Spinal cord (tissue), 10 donors: ENCODE measurements around the gene KCNA10. TPM values are rescaled to one million over a fixed set of nuclear protein-coding genes. Genes with fewer than 3 reads are reported as not detected.

Source experiments
- DNase-seq, 6 donors: peaks; one replicate each; pipeline versions ENCODE4 v3.0.0 to v3.0.0-alpha.2; 2013 to 2015; ENCODE audit warnings: low spot score in 6 of 6, low read depth in 4 of 6
- H3K27ac ChIP-seq: one replicate; pipeline ENCODE4 v1.5.1; 2013; ENCODE audit warnings: low read depth, low read length, control low read depth
- H3K27me3 ChIP-seq: one replicate; pipeline ENCODE4 v1.6.1; 2013; ENCODE audit warnings: low read length; ENCODE audit not compliant: control insufficient read depth, insufficient read depth
- H3K36me3 ChIP-seq: one replicate; pipeline ENCODE4 v1.6.1; 2013; ENCODE audit warnings: low read length; ENCODE audit not compliant: control insufficient read depth, insufficient read depth
- H3K4me1 ChIP-seq: one replicate; pipeline ENCODE4 v1.6.1; 2013; ENCODE audit warnings: low read length; ENCODE audit not compliant: control insufficient read depth, insufficient read depth
- H3K4me3 ChIP-seq: one replicate; pipeline ENCODE4 v1.5.1; 2013; ENCODE audit warnings: low read depth, low read length, control low read depth
- H3K9me3 ChIP-seq: one replicate; pipeline ENCODE4 v1.6.1; 2013; ENCODE audit warnings: low read length; ENCODE audit not compliant: control insufficient read depth, insufficient read depth
- WGBS: methylation state at CpG from one replicate; pipeline ENCODE4 v1.1.5; 2013; ENCODE audit warnings: missing lambda C conversion rate; ENCODE audit not compliant: insufficient coverage; 5-methylcytosine and 5-hydroxymethylcytosine counted together
- polyA plus RNA-seq, 2 donors: library from polyadenylated mRNA; unstranded; fragments of 120-200 nt; gene quantifications; one replicate each; pipeline ENCODE4 v1.2.1, GENCODE V29; 2013; ENCODE audit not compliant: insufficient read length in 2 of 2
- total RNA-seq, 2 donors: library from RNA; depleted of rRNA in 1 of 2; stranded (reverse); fragments of 120-200 nt in 1 of 2; fragments of >200 nt in 1 of 2; gene quantifications; one replicate each; pipeline versions ENCODE4 v1.2.3 to v1.2.4, GENCODE V29; 2013 to 2014
- donor health status: healthy.

The KCNA10 gene
- total and polyA plus RNA-seq, 4 donors, result not detected

DNA sequence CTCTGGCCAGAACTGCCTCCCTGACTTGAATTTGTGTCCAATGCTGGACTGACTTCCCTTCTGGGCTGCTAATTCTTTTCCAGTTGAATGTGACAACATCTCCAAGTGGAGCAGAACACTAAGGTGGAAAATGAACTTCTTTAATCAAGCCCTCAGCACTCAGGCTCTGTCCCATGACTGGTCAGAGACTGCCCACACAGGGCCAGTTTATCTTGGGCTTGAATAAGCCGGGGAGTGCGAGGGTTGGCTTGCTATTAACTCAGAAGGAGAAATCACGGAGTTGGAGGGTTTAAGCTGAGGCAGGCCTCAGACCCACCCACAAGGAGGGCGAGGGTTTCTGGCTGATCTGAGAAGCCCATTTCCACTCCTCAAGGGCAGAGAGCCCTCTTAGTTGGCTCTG lies 12.4 kb downstream of the KCNA10 start:
- WGBS, result 84% methylated on average over 2 of the region's 4 CpGs
- H3K36me3 ChIP-seq, result no peaks in the 10 kb centered on the region
- no peaks in the 10 kb centered on the region for H3K9me3 ChIP-seq
- H3K4me3 ChIP-seq, result no peak overlapping the region
- H3K4me1 ChIP-seq, result peaks cover 7% of the 10 kb centered on the region
- no peaks in the 10 kb centered on the region for H3K27me3 ChIP-seq
- H3K27ac ChIP-seq, result no peak overlapping the region
- DNase-seq, result no peak

GRCh38 chr1:110505596-110505995 lies 13.4 kb downstream of the KCNA10 start:
- Histone ChIP-seq H3K27ac (no peak overlapping the region), H3K4me3 (no peak overlapping the region), H3K36me3 (no peaks in the 10 kb centered on the region), H3K4me1 (peaks cover 7% of the 10 kb centered on the region), H3K27me3 (no peaks in the 10 kb centered on the region), H3K9me3 (no peaks in the 10 kb centered on the region)
- DNase-seq, result no peak
- whole genome bisulfite sequencing, result 52% methylated on average over 3 of the region's 3 CpGs

DNA sequence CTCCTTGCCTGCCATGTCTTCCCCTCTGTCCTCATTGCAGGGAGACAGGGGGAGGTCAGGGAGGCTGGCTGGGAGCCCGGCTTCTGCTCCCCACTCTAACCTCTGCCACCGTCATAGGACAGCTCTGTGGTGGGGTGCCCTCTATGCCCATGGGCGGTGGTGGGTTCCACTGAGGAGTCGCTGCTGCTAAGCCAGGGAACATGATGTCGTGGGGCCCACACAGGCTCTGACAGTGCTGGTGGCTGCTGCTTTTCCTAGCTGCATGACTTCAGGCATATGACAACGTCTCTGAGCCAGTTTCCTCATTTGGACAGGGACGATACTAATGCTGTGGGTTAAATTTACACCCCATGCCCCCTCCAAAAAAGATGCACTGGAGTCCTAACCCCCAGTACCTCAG lies 14.7 kb downstream of the KCNA10 start:
- no peak overlapping the region for H3K4me3 ChIP-seq
- H3K4me1 ChIP-seq, result peaks cover 7% of the 10 kb centered on the region
- 88% methylated on average over 5 of the region's 7 CpGs for WGBS
- H3K9me3 ChIP-seq, result no peaks in the 10 kb centered on the region
- no peaks in the 10 kb centered on the region for H3K36me3 ChIP-seq
- no peaks in the 10 kb centered on the region for H3K27me3 ChIP-seq
- no peak overlapping the region for H3K27ac ChIP-seq
- DNase-seq, result no peak

DNA sequence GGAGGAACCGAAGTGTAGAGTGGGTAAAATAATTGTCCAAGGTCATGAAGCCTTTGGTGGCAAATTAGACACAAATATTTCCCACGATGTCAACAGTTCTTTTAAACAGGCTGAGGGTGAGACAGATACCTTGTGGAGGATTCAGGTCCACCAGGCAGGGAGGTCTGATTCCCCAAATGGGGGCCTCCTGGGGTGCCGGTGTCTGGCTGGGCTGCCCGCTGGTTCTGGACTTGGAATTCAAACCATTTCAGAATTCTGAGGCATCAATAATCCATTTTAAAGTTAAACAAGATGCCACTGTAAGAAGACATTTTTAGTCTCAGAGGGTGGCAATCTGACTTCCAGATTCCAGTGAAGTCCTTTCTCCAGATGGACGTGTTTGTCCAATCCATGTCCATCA lies 15.5 kb downstream of the KCNA10 start:
- Histone ChIP-seq H3K4me1 (peaks cover 7% of the 10 kb centered on the region), H3K27me3 (no peaks in the 10 kb centered on the region), H3K27ac (no peak overlapping the region), H3K9me3 (no peaks in the 10 kb centered on the region), H3K4me3 (no peak overlapping the region), H3K36me3 (no peaks in the 10 kb centered on the region)
- DNase-seq, result no peak
- 60% methylated on average over 1 of the region's 5 CpGs for WGBS

DNA sequence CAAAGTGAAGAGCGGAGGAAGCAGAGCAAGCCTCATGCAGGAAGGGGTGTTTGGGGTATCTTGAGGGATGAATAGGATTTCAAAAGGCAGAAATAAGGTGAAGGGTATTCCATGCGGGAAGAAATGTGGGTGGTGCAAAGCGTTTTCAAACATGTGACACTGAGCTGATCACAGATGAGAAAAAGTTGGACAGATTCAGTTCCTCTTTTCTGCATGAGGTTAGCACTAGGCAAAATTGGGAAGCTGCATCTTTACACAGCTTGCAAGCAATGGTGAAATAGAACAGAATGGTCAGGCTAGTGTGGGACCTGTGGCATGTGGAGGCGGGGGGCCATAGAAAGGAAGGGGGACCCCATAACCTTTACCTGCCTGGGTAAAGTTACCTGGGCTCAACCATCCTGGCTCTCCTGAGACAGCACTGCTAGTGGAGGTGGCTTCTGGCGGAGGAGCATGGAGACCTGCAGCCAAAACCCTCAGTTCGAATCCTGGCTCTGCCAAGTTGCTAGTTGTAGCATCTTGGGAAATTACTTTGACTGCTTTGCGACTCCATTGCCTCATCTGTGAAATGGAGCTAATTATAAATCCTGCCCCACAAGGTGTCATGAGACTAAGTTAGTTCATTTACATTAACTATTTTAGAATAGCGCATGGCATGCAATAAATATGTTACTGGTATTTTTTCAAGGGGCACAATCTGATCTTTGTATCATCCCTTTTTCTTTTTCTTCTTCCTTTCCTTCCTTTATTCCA lies 16.4 kb downstream of the KCNA10 start:
- no peaks in the 10 kb centered on the region for H3K27me3 ChIP-seq
- H3K36me3 ChIP-seq, result no peaks in the 10 kb centered on the region
- no peak overlapping the region for H3K4me3 ChIP-seq
- no peak overlapping the region for H3K27ac ChIP-seq
- no peaks in the 10 kb centered on the region for H3K4me1 ChIP-seq
- WGBS, result 82% methylated on average over 7 of the region's 8 CpGs
- DNase-seq, result no peak
- no peaks in the 10 kb centered on the region for H3K9me3 ChIP-seq

DNA sequence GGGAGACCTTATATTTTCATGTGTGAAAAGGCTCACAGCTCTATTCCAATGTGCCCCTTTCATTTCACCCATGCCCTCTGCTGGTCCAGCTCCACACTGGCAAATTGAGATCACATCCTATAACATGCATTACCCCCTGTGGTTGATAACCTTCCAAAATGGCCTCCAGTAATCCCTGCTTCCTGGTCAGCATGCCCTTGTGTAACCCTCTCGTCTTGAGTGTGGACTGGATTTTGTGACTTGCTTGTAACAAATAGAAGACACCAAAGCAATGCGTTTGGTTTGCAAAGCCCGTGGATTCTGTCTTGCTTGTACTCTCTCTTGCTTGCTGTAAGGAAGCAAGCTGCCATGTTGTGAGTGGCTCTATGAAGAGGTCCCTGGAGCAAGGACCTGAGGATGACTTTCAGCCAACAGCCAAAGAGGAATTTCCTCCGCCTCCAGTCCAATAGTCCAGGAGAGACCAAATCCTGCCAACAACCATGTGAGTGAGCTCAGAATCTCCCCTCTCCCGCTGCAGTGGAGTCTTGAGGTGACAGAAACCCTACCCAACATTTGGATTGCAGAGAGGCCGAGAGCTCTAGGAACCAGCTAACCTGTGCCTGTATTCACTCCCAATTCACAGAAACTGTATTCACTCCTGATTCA lies 17.4 kb downstream of the KCNA10 start:
- no peaks in the 10 kb centered on the region for H3K36me3 ChIP-seq
- H3K4me3 ChIP-seq, result no peak overlapping the region
- DNase-seq, result no peak
- no peaks in the 10 kb centered on the region for H3K4me1 ChIP-seq
- 86% methylated on average over 4 of the region's 6 CpGs for whole genome bisulfite sequencing
- no peaks in the 10 kb centered on the region for H3K27me3 ChIP-seq
- no peaks in the 10 kb centered on the region for H3K9me3 ChIP-seq
- H3K27ac ChIP-seq, result no peak overlapping the region

DNA sequence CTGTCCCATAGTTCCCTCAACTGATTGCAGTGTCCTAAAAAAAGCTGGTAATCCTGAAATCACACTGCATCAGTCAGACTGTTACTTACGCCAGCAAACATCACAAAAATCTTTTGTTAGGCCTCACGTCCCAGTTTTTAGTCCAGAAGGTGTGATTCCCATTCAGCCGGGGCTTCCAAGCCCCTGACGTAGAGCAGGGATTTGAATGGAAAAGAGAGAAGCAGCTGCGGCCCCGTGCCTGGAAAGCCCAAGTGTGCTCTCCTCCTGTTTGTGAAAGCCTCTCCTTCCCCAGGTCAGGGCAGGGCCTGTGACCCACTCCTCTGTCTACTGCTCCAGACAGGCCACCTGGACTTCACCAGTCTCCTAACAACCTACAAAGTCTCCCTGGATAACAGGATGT lies 20.7 kb downstream of the KCNA10 start:
- Histone ChIP-seq H3K4me3 (no peak overlapping the region), H3K4me1 (peaks cover 17% of the 10 kb centered on the region), H3K27me3 (no peaks in the 10 kb centered on the region), H3K36me3 (no peaks in the 10 kb centered on the region), H3K27ac (no peak overlapping the region), H3K9me3 (no peaks in the 10 kb centered on the region)
- 78% methylated on average over 5 of the region's 6 CpGs for WGBS
- no peak for DNase-seq

- no peaks in the 10 kb centered on the region for H3K9me3 ChIP-seq
- no peak overlapping the region for H3K27ac ChIP-seq
- H3K4me3 ChIP-seq, result no peak overlapping the region
- H3K4me1 ChIP-seq, result peaks cover 17% of the 10 kb centered on the region
- H3K27me3 ChIP-seq, result no peaks in the 10 kb centered on the region
- 20% methylated on average over 6 of the region's 8 CpGs for WGBS
- H3K36me3 ChIP-seq, result no peaks in the 10 kb centered on the region
- peak; percentile 59 to 96 (median 79) for DNase-seq
Measured at GRCh38 chr1:110495926-110496600, 22.9 kb downstream of the KCNA10 start.

DNA sequence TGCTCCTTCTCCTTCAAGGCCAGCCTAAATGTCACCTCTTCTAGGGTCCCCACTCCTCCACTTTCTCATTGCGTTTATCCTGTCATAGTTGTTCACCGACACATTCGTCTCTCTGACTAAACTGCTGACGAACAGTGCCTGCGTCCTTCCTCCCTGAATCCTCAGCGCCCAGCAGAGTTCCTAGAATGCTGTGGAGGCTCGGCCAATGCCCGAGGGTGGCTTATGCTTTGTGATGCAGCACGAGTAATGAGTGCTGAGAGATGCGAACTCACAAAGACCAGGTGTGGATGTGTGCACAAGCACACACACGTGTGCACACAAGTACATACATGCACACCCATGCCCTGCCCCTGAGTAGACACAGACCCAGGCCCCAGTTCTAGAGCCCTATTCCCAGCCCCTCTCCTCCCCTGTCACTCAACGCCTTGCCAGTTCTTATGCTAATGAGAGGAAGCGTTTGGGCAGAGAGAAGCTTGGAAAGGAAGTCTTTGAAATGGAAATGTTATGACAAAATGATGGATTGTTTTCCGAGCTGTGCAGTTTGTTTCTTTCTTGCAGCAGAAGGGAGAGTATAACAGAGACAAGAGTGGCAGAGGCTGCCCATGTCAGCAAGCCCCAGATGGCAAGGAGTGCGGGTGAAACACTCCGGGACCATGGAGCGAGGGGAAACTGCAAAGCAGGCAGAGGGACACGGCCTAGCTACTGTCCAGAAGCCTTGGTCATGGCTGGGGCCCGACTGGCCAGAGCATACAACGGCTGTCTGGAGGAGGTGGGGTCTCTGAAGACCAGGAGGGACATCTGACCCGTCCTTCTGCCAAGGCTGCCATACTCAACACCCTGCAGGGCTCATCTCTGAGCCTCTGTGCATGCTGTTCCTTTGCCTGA lies 24.2 kb downstream of the KCNA10 start:
- no peaks in the 10 kb centered on the region for H3K36me3 ChIP-seq
- no peak overlapping the region for H3K4me3 ChIP-seq
- WGBS, result 43% methylated on average over 19 of the region's 21 CpGs
- no peaks in the 10 kb centered on the region for H3K27me3 ChIP-seq
- H3K9me3 ChIP-seq, result no peaks in the 10 kb centered on the region
- H3K27ac ChIP-seq, result no peak overlapping the region
- peaks cover 17% of the 10 kb centered on the region for H3K4me1 ChIP-seq
- DNase-seq, result peak in 2 of 6 donors; percentile 70 to 88
